ENCODE results near the gene AK3.

AK3 gene

DNA sequence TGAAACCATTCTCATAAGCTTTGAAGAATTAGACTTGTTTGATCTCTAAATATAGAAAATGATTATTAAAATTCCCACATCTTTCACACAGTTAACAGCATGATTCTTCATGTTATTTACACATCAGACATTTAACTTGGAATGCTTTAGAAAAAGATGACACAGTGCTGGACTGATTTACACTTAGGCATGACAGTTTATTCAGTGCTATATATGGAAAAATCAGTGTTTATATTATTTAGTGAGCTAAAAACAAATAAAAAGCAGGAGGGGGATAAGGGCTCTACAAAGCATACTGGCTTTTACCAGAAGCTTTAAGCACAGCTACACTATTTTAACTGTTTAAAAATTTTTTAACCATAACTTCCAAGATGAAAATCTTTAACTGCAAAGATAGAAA, 31.6 kb downstream of the AK3 start:
- Histone ChIP-seq H3K36me3 (ENCODE audit: control insufficient read depth in 2 of 2, insufficient read depth in 2 of 2, low read length in 2 of 2) (peaks cover 29 to 43% of the 10 kb centered on the region in 2 donors), H3K27me3 (ENCODE audit: control insufficient read depth in 2 of 2, insufficient read depth in 2 of 2, low read length in 2 of 2) (no peaks in the 10 kb centered on the region), H3K9ac (ENCODE audit: low read depth in 1 of 2, low read length in 2 of 2) (no peak overlapping the region), H3K27ac (ENCODE audit: low read depth in 2 of 2, low read length in 2 of 2) (no peak overlapping the region), H3K4me1 (ENCODE audit: control insufficient read depth in 2 of 2, insufficient read depth in 2 of 2, low read length in 2 of 2) (no peaks in the 10 kb centered on the region), H3K4me3 (ENCODE audit: low read length in 2 of 2) (no peak overlapping the region), H3K9me3 (ENCODE audit: control insufficient read depth in 2 of 2, low read length in 2 of 2) (no peaks in the 10 kb centered on the region)

DNA sequence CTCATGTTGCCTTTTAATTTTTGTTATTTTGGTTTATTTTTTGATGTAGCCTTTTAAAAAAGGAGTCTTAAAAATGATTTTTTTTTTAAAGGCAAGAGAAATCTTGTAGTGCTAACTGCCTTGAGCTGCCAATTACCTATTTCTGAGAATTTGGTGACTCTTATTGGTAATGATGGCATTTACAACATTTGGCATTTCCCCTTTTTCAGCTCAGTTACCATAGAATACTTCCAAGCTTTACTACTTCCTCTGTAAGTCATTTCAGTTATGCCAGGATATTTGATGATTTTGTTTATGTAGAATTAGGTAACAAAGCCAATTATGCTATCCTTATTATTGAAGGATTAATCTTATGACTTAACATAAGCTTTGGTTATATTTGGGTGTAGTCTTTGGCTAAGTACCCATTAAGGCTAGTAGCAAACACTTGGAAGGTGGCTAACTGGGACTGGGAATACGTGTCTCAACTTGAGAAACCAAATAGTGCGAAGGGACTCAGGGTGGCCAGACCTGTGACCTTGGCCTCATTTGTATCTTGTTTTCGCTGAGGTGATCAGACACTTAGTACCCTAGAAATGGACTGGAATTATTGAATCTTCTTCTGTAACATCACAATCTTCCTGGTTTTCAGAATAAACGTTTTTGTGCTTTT, 33.9 kb downstream of the AK3 start:
- no peaks in the 10 kb centered on the region for H3K4me1 ChIP-seq (ENCODE audit: control insufficient read depth in 2 of 2, insufficient read depth in 2 of 2, low read length in 2 of 2)
- peaks cover 25 to 32% of the 10 kb centered on the region in 2 donors for H3K36me3 ChIP-seq (ENCODE audit: control insufficient read depth in 2 of 2, insufficient read depth in 2 of 2, low read length in 2 of 2)
- H3K9ac ChIP-seq (ENCODE audit: low read depth in 1 of 2, low read length in 2 of 2) = no peak overlapping the region

DNA sequence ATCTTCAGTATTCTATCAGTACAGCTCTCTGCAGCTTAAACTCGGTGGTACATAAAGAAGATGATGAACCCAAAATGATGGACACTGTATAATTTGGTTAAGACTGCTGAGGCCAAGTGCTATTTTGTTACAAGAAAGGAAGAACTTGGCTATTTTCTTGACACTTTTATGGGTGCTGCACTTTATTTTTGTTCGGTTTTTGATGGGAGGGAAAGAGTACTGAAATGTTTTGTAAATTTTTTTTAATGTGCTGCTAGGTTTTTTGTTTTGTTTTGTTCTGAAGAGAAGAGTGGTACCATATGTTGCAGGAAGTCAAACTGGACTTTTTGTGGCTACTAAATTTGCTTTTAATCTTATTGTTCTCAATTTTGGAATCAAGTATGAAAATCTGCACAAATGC, 35.0 kb downstream of the AK3 start:
- Histone ChIP-seq H3K36me3 (ENCODE audit: control insufficient read depth in 2 of 2, insufficient read depth in 2 of 2, low read length in 2 of 2) (peaks cover 24 to 29% of the 10 kb centered on the region in 2 donors), H3K27ac (ENCODE audit: low read depth in 2 of 2, low read length in 2 of 2) (no peak overlapping the region), H3K4me1 (ENCODE audit: control insufficient read depth in 2 of 2, insufficient read depth in 2 of 2, low read length in 2 of 2) (no peaks in the 10 kb centered on the region), H3K27me3 (ENCODE audit: control insufficient read depth in 2 of 2, insufficient read depth in 2 of 2, low read length in 2 of 2) (no peaks in the 10 kb centered on the region), H3K9me3 (ENCODE audit: control insufficient read depth in 2 of 2, low read length in 2 of 2) (no peaks in the 10 kb centered on the region), H3K9ac (ENCODE audit: low read depth in 1 of 2, low read length in 2 of 2) (no peak overlapping the region), H3K4me3 (ENCODE audit: low read length in 2 of 2) (no peak overlapping the region)

More for the DNA sequence above, 33.9 kb downstream of the AK3 start:
- H3K9me3 ChIP-seq (ENCODE audit: control insufficient read depth in 2 of 2, low read length in 2 of 2) = no peaks in the 10 kb centered on the region
- no peak overlapping the region for H3K4me3 ChIP-seq (ENCODE audit: low read length in 2 of 2)
- no peak overlapping the region for H3K27ac ChIP-seq (ENCODE audit: low read depth in 2 of 2, low read length in 2 of 2)
- H3K27me3 ChIP-seq (ENCODE audit: control insufficient read depth in 2 of 2, insufficient read depth in 2 of 2, low read length in 2 of 2) = no peaks in the 10 kb centered on the region

DNA sequence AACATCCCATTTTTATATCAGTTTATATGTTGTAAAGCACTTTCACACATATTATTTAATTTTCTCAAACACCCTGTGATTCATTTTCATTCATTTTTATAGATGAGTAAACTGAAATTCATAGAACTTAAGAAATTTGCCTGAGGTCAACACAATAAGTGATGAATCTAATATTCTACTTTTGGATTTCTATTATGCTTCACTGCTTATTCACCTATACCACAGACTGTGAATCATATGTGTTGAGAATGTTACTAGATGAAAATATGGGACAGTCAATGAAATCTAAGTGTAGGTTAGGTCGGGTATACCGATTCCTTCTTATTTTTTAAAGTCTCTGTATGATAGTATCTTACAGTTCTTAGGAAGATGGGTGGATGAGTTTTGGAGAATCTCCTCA, 36.9 kb downstream of the AK3 start:
- Histone ChIP-seq H3K27me3 (ENCODE audit: control insufficient read depth in 2 of 2, insufficient read depth in 2 of 2, low read length in 2 of 2) (no peaks in the 10 kb centered on the region), H3K27ac (ENCODE audit: low read depth in 2 of 2, low read length in 2 of 2) (no peak overlapping the region), H3K9me3 (ENCODE audit: control insufficient read depth in 2 of 2, low read length in 2 of 2) (no peaks in the 10 kb centered on the region), H3K9ac (ENCODE audit: low read depth in 1 of 2, low read length in 2 of 2) (no peak overlapping the region), H3K4me1 (ENCODE audit: control insufficient read depth in 2 of 2, insufficient read depth in 2 of 2, low read length in 2 of 2) (no peaks in the 10 kb centered on the region), H3K36me3 (ENCODE audit: control insufficient read depth in 2 of 2, insufficient read depth in 2 of 2, low read length in 2 of 2) (peaks cover 21 to 37% of the 10 kb centered on the region in 2 donors), H3K4me3 (ENCODE audit: low read length in 2 of 2) (no peak overlapping the region)

DNA sequence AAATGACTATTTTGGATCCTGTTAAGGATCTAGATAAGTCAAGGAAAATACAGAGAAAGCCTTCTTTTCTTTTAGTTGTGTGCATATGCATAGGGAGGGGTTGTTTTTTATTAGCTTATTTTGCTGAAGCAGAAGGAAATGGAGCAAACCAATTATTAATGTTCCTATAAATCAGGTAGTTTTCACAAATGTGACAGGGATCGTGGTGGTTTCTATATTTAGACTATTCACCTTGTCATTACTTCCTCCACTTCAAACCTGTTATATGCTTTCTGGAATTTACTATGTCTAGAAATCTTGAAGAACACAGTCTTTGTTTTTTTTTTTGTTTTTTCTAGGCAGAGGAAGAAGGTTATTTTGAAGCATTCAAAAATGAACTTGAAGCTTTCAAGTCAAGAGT, 39.5 kb downstream of the AK3 start:
- Histone ChIP-seq H3K4me3 (ENCODE audit: low read length in 2 of 2) (no peak overlapping the region), H3K36me3 (ENCODE audit: control insufficient read depth in 2 of 2, insufficient read depth in 2 of 2, low read length in 2 of 2) (peaks cover 25 to 46% of the 10 kb centered on the region in 2 donors), H3K27me3 (ENCODE audit: control insufficient read depth in 2 of 2, insufficient read depth in 2 of 2, low read length in 2 of 2) (no peaks in the 10 kb centered on the region), H3K27ac (ENCODE audit: low read depth in 2 of 2, low read length in 2 of 2) (no peak overlapping the region), H3K4me1 (ENCODE audit: control insufficient read depth in 2 of 2, insufficient read depth in 2 of 2, low read length in 2 of 2) (no peaks in the 10 kb centered on the region), H3K9ac (ENCODE audit: low read depth in 1 of 2, low read length in 2 of 2) (no peak overlapping the region), H3K9me3 (ENCODE audit: control insufficient read depth in 2 of 2, low read length in 2 of 2) (no peaks in the 10 kb centered on the region)

DNA sequence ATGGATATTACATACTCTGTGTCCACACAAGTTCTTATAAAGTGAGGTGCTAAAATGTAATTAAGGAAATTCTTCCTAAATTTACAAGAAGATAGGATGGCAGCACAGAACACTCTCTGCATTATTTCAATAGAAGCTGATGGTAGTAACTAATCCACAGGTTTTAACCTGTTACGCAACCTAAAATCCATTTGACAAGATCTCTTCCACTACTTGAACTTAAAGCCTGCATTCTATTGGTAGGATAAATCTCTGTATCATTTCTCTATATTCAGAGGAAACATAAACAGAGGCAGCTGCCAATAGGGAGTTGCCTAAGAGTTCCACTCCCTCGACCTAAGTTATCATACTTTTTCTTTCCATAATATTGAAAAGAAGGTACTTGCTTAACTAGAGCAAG, 40.1 kb downstream of the AK3 start:
- no peak overlapping the region for H3K4me3 ChIP-seq (ENCODE audit: low read length in 2 of 2)
- H3K27me3 ChIP-seq (ENCODE audit: control insufficient read depth in 2 of 2, insufficient read depth in 2 of 2, low read length in 2 of 2) = no peaks in the 10 kb centered on the region
- H3K9ac ChIP-seq (ENCODE audit: low read depth in 1 of 2, low read length in 2 of 2) = no peak overlapping the region
- H3K9me3 ChIP-seq (ENCODE audit: control insufficient read depth in 2 of 2, low read length in 2 of 2) = no peaks in the 10 kb centered on the region
- no peaks in the 10 kb centered on the region for H3K4me1 ChIP-seq (ENCODE audit: control insufficient read depth in 2 of 2, insufficient read depth in 2 of 2, low read length in 2 of 2)
- no peak overlapping the region for H3K27ac ChIP-seq (ENCODE audit: low read depth in 2 of 2, low read length in 2 of 2)
- peaks cover 24 to 46% of the 10 kb centered on the region in 2 donors for H3K36me3 ChIP-seq (ENCODE audit: control insufficient read depth in 2 of 2, insufficient read depth in 2 of 2, low read length in 2 of 2)

DNA sequence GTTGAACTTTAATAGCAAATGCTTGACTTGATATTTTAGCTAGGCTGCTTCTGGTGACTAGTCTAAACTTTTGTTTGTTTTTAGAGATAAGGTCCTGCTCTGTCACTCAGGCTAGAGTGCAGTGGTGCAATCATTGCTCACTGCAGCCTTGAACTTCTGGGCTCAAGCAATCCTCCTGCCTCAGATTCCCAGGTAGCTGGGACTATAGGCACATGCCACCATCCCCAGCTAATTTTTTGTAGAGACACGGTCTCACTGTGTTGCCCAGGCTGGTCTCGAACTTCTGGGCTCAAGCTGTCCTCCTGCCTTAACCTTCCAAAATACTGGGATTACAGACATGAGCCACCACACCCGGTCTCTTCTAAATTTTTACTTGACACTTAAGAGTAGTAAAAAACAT, 40.9 kb downstream of the AK3 start:
- H3K4me3 ChIP-seq (ENCODE audit: low read length in 2 of 2) = no peak overlapping the region
- H3K9me3 ChIP-seq (ENCODE audit: control insufficient read depth in 2 of 2, low read length in 2 of 2) = no peaks in the 10 kb centered on the region
- no peak overlapping the region for H3K27ac ChIP-seq (ENCODE audit: low read depth in 2 of 2, low read length in 2 of 2)
- peaks cover 28 to 46% of the 10 kb centered on the region in 2 donors for H3K36me3 ChIP-seq (ENCODE audit: control insufficient read depth in 2 of 2, insufficient read depth in 2 of 2, low read length in 2 of 2)
- no peaks in the 10 kb centered on the region for H3K4me1 ChIP-seq (ENCODE audit: control insufficient read depth in 2 of 2, insufficient read depth in 2 of 2, low read length in 2 of 2)
- no peak overlapping the region for H3K9ac ChIP-seq (ENCODE audit: low read depth in 1 of 2, low read length in 2 of 2)
- H3K27me3 ChIP-seq (ENCODE audit: control insufficient read depth in 2 of 2, insufficient read depth in 2 of 2, low read length in 2 of 2) = no peaks in the 10 kb centered on the region

DNA sequence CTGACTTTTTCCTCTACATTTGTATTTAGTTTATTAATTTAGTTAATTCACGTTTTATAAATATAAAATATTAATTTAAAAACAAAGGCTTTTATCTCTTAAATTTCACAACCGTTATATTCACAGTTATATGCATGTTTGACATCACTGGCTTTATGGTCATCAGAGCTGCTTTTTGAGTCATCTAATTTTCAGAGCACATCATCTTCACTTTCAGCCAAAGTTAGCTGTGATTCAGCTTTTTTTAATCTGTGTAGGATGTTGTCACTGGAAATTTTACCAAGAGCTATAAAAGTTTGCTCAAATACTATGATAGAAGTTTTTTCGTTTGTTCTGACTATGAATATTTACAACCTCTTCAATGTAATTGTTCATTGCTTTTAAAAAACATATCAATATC, 49.2 kb downstream of the AK3 start:
- H3K36me3 ChIP-seq (ENCODE audit: control insufficient read depth in 2 of 2, insufficient read depth in 2 of 2, low read length in 2 of 2) = peaks cover 20 to 26% of the 10 kb centered on the region in 2 donors
- no peaks in the 10 kb centered on the region for H3K4me1 ChIP-seq (ENCODE audit: control insufficient read depth in 2 of 2, insufficient read depth in 2 of 2, low read length in 2 of 2)
- no peaks in the 10 kb centered on the region for H3K27me3 ChIP-seq (ENCODE audit: control insufficient read depth in 2 of 2, insufficient read depth in 2 of 2, low read length in 2 of 2)
- H3K9ac ChIP-seq (ENCODE audit: low read depth in 1 of 2, low read length in 2 of 2) = no peak overlapping the region
- H3K27ac ChIP-seq (ENCODE audit: low read depth in 2 of 2, low read length in 2 of 2) = no peak overlapping the region
- H3K9me3 ChIP-seq (ENCODE audit: control insufficient read depth in 2 of 2, low read length in 2 of 2) = no peaks in the 10 kb centered on the region
- H3K4me3 ChIP-seq (ENCODE audit: low read length in 2 of 2) = no peak overlapping the region

DNA sequence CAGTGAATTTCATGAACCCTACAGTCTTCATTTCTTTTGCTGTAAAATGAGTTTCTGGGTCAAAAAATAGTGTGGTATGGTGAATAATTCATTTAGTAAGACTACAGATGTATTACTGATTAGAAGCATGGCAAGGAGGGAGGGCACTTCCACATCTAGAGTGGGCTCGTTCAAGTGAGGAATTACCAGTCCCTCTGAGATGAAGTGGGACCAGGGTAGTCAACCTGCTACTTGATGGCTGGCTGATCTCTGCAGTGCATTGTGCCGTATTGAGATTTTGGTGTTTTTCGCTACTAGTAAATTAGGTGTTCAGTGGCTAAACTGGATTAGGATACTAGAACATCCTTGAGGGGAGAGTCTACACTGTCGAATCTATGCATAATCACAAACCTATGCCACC, 50.9 kb downstream of the AK3 start:
- no peaks in the 10 kb centered on the region for H3K27me3 ChIP-seq (ENCODE audit: control insufficient read depth in 2 of 2, insufficient read depth in 2 of 2, low read length in 2 of 2)
- H3K27ac ChIP-seq (ENCODE audit: low read depth in 2 of 2, low read length in 2 of 2) = no peak overlapping the region
- H3K9ac ChIP-seq (ENCODE audit: low read depth in 1 of 2, low read length in 2 of 2) = no peak overlapping the region
- H3K36me3 ChIP-seq (ENCODE audit: control insufficient read depth in 2 of 2, insufficient read depth in 2 of 2, low read length in 2 of 2) = peaks cover 24 to 32% of the 10 kb centered on the region in 2 donors
- H3K4me3 ChIP-seq (ENCODE audit: low read length in 2 of 2) = no peak overlapping the region
- H3K9me3 ChIP-seq (ENCODE audit: control insufficient read depth in 2 of 2, low read length in 2 of 2) = no peaks in the 10 kb centered on the region
- no peaks in the 10 kb centered on the region for H3K4me1 ChIP-seq (ENCODE audit: control insufficient read depth in 2 of 2, insufficient read depth in 2 of 2, low read length in 2 of 2)

DNA sequence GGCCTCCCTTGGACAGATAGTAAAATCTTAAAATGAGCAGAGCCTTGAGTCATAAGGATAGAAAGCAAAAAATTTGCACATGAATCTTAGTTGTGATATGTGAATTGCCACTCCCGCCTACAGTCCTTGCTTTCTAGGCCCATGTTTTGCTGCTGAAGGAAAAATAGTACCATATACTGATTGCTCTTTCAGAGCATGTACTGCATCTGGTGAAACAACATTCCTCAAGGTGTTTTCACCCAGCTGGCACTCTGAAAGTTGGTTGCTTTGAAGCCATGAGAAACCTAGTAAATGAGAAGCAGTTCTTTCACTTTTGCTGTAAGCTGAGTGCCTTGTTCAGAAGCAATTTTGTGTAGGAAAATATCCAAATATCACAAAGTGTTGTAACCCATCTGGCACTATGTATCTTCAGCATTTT, 51.3 kb downstream of the AK3 start:
- H3K27me3 ChIP-seq (ENCODE audit: control insufficient read depth in 2 of 2, insufficient read depth in 2 of 2, low read length in 2 of 2) = no peaks in the 10 kb centered on the region
- H3K9me3 ChIP-seq (ENCODE audit: control insufficient read depth in 2 of 2, low read length in 2 of 2) = no peaks in the 10 kb centered on the region
- H3K4me3 ChIP-seq (ENCODE audit: low read length in 2 of 2) = no peak overlapping the region
- H3K36me3 ChIP-seq (ENCODE audit: control insufficient read depth in 2 of 2, insufficient read depth in 2 of 2, low read length in 2 of 2) = peaks cover 28 to 32% of the 10 kb centered on the region in 2 donors
- no peak overlapping the region for H3K27ac ChIP-seq (ENCODE audit: low read depth in 2 of 2, low read length in 2 of 2)
- H3K9ac ChIP-seq (ENCODE audit: low read depth in 1 of 2, low read length in 2 of 2) = no peak overlapping the region
- H3K4me1 ChIP-seq (ENCODE audit: control insufficient read depth in 2 of 2, insufficient read depth in 2 of 2, low read length in 2 of 2) = no peaks in the 10 kb centered on the region

All from mucosa of rectum (tissue), 2 donors.